NCI-H748 (cell line): ENCODE data around the gene GOLGA6B.
"Not testable (repeated sequence)": the region's sequence is repeated elsewhere in the genome, so short reads cannot be mapped to it uniquely, and the experiment has no call there.

ENCODE experiments used
- DNase-seq: peaks from one replicate; lab custom pipeline; 2025; ENCODE audit not compliant: unreplicated experiment; lab: John Stamatoyannopoulos, UW

GOLGA6B gene

GRCh38 chr15:72665706-72666105 lies 11.2 kb downstream of the GOLGA6B start:
- not testable (repeated sequence) for DNase-seq

- not testable (repeated sequence) for DNase-seq
Observed at GRCh38 chr15:72669803-72670202, 15.3 kb downstream of the GOLGA6B start.

GRCh38 chr15:72670656-72671352 lies 16.3 kb downstream of the GOLGA6B start:
- DNase-seq = not testable (repeated sequence)

GRCh38 chr15:72671525-72671924 lies 17.0 kb downstream of the GOLGA6B start:
- DNase-seq = no peak

- no peak for DNase-seq
Observed at GRCh38 chr15:72676838-72677237, 22.3 kb downstream of the GOLGA6B start.

- DNase-seq = no peak
Observed at GRCh38 chr15:72680931-72681330, 26.4 kb downstream of the GOLGA6B start.

GRCh38 chr15:72682772-72683171 lies 28.3 kb downstream of the GOLGA6B start:
- DNase-seq = no peak

GRCh38 chr15:72685301-72685924 lies 30.9 kb downstream of the GOLGA6B start:
- DNase-seq = no peak

- no peak for DNase-seq
Observed at GRCh38 chr15:72685925-72686794, 31.7 kb downstream of the GOLGA6B start, which contains the start of the genes BBS4 and HIGD2B. Gene BBS4 (plus strand): TSS chr15:72686207. CDS start chr15:72686228, 21 bp downstream. Gene HIGD2B (minus strand): TSS chr15:72686182. CDS start chr15:72676374, 9,808 bp downstream.

GRCh38 chr15:72688697-72689096 lies 34.2 kb downstream of the GOLGA6B start:
- no peak for DNase-seq

- no peak for DNase-seq
Observed at GRCh38 chr15:72690938-72691337, 36.4 kb downstream of the GOLGA6B start.

GRCh38 chr15:72698938-72699337 lies 44.4 kb downstream of the GOLGA6B start:
- DNase-seq = no peak

GRCh38 chr15:72700076-72700475 lies 45.6 kb downstream of the GOLGA6B start:
- no peak for DNase-seq

- no peak for DNase-seq
Observed at GRCh38 chr15:72706266-72706665, 51.8 kb downstream of the GOLGA6B start.

- not testable (repeated sequence) for DNase-seq
Observed at GRCh38 chr15:72708551-72709303, 54.2 kb downstream of the GOLGA6B start.
